HepG2 (cell line): ENCODE measurements around the gene FCAMR.

Experiments used
- CTCF ChIP-seq: sonication (generic); formaldehyde crosslinking; IDR thresholded peaks from 2 replicates; pipeline ENCODE4 v1.5.0; 2020; ENCODE audit warnings: mild to moderate bottlenecking, missing genetic modification reagents, moderate library complexity
- ETV6 ChIP-seq: sonication (generic); formaldehyde crosslinking; conservative IDR thresholded peaks from 2 replicates; pipeline ENCODE4 v1.4.0; 2020; ENCODE audit warnings: missing genetic modification reagents
- FOXP1 ChIP-seq, 2 experiments: fragments of 450-650 bp in 1 of 2; IDR thresholded peaks; 2 replicates each; pipeline ENCODE4 v1.6.1; 2017 to 2018; ENCODE audit warnings: antibody characterized with exemption in 1 of 2
- POLR2AphosphoS5 ChIP-seq: IDR thresholded peaks from 2 replicates; pipeline ENCODE4 v1.6.1; 2012; ENCODE audit warnings: low read depth, low read length
- RAD21 ChIP-seq: fragments of 450-650 bp; formaldehyde crosslinking; IDR thresholded peaks from 2 replicates; pipeline ENCODE4 v1.5.0; 2020; ENCODE audit warnings: mild to moderate bottlenecking
- SIX1 ChIP-seq: sonication (generic); formaldehyde crosslinking; IDR thresholded peaks from 2 replicates; pipeline ENCODE4 v1.4.0; 2020; ENCODE audit warnings: missing genetic modification reagents, borderline replicate concordance
- YY1 ChIP-seq: IDR thresholded peaks from 2 replicates; pipeline ENCODE4 v1.6.1; 2011; ENCODE audit warnings: low read length, low read depth, moderate library complexity, mild to moderate bottlenecking; ENCODE audit not compliant: insufficient read depth, insufficient replicate concordance
- ZNF484 ChIP-seq: sonication (generic); formaldehyde crosslinking; IDR thresholded peaks from 2 replicates; pipeline ENCODE4 v1.5.1; 2020; ENCODE audit warnings: mild to moderate bottlenecking, low read depth, missing genetic modification reagents, borderline replicate concordance

- TF ChIP-seq SIX1 (CRISPR knock-in tag) (no peak), FOXP1 (IDR thresholded peaks at IDR 0.05) (no peak), FOXP1 (CRISPR knock-in tag; IDR thresholded peaks at IDR 0.05) (no peak), CTCF (CRISPR knock-in tag) (no peak), ETV6 (CRISPR knock-in tag) (no peak), POLR2AphosphoS5 (no peak), RAD21 (no peak), ZNF484 (CRISPR knock-in tag) (no peak), YY1 (no peak)
Measured at GRCh38 chr1:206974140-206974539, 3.9 kb upstream of the FCAMR start.
